HG02943 (cell line): ENCODE results near the gene ALDH1L1.

ENCODE experiments used
- ATAC-seq: cut with Tn5 transposase; IDR thresholded peaks from one replicate; pipeline ENCODE4 v1.9.1; 2021; ENCODE audit warnings: mild to moderate bottlenecking, low read depth, moderate library complexity; ENCODE audit not compliant: unreplicated experiment

The ALDH1L1 gene

DNA sequence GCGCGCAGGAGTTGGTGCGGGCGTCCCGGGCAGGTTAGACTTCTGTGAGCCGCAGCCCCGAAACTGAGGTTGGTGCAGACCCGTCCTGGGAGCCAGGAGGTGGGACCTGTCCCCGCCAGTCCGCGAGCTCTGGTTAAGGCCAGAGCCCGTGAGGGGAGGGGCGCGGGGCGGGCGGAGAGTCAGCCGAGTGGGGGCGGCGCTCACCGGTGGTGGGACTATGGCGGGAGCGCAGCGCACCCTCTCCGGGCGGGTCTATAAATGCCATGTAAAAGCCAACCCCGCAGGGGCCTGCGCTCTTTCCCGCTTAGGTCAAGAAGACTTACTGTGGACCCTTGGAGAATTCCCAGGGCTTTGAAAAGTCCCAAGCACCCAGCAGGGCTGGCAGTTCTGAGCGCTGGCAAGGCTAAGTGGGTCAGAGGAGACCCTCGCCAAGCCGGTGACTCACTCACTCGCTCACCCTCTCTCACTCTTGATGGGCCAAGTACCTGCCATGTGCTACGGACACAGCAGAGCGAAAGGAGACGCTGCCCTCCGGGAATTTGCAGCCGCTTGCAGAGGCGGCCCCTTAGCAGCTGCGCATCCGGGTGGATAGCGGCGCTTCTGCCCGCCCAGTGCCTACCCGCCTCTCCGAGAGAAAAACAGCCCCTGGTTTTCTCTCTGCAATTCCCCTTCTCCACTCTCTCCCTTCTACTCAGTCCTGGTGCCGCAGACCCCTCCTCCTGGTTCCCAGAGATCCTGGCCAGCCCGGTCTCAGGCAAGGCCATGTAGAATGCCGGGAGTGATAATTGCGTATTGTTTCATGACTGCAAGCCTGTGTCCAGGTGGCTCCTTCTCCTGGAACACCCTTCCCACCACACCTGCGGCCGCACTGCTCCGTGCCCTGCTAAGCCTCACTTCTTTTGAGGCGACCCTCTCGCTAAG is at the start of gene ALDH1L1:
Gene ALDH1L1, minus strand, starts transcription at position 110 of the 921 bp plus-strand sequence. CDS start 19,607 bp downstream, outside the sequence.
- ATAC-seq, result no peak

DNA sequence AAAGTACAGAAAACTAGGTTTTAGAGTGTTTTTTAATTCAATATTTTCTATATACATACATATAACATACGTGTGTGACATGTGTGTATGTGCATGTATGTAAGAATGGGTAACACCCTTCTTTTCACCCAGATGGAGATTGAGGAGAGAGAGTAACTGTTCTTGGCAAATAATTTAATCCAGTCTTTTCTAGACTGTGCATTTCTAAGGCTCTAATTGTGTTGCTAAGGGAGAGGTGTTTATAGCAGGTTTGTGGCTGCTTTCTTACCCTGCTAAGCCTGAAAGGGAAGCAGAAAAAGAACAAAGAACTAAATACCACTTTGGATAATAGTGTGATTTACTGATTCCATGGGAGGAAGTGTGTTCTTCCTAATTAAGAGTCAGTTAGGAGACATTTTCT is 46.0 kb upstream of the ALDH1L1 start:
- ATAC-seq, result no peak

DNA sequence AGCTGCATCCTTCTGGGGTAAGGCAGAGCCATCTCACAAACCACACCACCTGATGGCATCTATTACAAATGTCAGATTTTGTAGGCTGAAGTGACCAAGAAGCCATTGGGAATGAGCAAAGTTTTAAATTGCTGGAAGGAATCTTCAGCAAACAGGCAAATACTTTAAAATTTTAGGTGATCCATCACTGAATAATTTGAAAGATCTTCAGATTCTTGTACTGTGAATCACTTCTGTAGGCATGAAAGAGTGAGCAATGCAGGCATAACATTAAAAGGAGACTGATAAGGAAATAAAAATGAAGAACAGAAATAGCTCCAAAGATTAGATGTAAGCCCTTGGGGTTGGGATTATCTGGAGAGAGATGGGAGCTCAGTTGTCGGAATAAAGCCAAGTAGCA is 36.0 kb upstream of the ALDH1L1 start:
- no peak for ATAC-seq

DNA sequence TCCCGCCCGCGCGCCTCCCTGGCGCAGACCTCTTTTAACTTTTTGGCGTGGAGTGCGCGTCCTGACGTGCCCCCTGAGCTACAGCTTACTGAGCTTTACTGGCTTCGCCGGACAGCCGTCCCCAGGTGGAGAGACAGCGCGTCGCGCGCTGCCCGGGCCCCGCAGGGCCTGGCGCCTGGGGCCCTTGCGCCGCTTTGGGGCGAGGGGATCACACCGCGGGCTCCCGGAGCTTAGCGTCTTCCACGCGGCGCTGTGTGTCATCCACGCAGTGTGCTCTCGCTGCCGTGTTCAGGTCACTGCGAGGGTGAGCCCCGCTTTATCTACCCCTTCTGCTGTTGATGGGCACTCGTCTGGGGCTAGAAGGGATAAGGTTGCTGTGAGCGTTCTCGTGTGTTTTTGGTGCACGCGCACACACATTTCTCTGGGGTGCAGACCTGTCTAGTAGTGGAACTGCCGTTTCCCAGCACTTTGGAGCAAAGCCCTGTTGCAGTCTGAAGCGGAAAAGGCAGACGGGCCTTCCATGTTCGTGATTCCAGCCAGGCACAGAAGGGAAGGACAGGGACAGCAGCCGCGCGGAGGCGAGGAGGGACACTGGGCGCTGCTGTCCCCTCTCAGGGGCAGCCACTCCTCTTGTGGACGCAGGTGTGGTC is 33.1 kb upstream of the ALDH1L1 start:
- no peak for ATAC-seq

DNA sequence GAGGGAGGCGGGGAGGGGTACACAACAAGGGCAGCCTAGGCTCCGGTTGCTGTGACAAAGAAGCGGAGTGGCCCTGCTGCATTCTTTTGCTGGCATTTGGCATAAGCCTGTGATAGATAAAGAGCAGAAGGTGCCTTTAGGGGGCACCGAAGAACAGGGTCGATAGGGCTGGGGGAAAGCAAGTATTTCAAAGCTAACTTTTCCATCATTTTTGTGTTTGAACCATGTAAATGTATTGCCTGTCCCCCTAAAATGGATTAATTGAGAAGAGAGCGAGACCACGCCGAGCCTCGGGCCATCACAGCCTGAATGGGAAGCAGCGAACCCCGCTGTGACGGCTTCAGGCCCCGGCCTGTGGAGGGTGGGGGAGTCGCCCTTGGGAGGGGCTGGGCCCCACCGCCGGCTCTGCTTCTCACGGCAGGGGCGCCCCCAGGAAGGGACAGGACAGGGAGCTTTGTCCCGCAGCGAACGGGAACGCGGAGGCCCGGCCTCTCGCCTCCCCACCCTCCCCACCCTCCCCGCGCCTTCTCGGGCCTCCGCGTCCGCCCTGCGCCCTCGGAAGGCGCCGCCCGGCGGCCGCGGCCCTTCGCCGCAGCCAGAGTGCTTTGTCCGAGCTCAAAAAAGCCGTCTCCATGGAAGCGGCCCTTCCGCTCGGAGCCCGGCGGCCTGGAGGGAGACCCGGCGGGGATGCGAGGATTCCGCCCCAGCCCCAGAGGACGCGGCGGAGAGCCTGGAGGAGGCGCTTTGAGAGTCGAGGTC is 32.4 kb upstream of the ALDH1L1 start:
- no peak for ATAC-seq

DNA sequence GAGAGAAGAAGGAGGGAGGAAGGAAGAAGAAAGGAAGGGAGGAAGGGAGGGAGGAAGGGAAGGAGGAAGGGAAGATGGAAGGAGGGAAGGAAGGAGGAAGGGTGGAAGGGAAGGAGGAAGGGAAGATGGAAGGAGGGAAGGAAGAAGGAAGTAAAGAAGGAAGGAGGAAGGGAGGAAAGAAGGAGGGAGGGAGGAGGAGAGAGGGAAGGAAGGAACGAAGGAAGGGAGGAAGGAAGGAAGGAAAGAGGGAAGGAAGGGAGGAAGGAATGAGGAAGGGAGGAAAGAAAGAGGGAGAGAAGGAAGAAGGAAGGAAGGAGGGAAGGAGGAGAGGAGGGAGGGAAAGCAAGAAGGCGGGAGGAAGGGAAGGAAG is 31.8 kb upstream of the ALDH1L1 start:
- ATAC-seq, result no peak

DNA sequence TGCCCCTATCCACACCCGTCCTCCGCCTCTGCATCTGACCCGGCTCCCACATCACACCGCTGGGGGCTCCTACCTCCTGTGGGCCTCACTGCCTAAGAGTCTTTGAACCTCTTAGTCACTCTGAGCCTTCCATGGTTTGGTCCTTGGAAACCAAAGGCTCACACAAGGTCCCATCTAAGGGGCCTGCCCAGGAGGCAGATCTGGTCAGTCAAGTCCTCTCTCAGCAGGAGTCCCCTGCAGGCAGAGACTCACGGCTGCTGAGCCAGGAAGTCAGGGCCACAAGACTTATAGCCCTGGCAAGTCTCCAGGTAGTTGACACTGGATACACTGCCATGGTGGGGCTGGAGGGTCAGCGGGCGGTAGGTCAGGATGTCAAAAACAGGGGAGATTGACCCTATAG is 31.2 kb upstream of the ALDH1L1 start:
- no peak for ATAC-seq

DNA sequence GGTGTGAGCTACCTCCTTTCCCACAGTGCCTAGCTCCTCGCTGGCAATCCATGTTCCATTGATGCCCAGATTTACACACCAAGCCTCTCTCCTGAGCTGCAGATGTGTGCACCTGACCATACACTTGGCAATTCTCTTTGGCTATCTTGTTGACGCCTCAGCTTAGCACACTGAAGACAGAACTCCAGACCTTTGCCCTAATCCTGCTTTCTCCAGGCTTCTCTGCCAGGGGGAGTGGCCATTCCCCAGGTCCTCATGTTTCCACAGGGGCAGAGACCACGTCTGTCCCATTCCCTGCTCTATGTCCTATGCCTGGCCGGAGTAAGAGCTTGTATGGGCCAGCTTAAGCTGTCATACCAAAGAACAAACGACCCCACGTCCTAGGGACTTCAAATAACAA is 30.2 kb upstream of the ALDH1L1 start:
- no peak for ATAC-seq

DNA sequence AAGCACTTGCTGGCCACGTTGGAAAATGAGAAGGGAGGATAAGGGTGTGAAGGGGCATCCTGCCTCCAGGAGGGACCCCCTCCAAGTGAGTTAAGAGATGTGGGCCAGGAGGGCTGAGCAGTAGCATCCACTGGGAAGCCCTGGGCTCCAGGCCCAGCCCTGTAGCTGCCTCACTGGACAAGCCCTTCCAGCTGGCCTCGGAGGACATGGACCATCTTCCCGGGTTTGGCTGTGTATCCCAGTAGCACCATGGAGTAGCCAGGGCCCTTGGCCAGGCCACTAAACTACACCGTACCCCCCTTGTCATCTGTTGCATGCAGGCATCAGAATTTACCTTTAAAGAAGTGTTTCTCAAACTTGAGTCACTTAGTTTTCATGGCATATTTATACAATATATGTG is 29.4 kb upstream of the ALDH1L1 start:
- ATAC-seq, result no peak

DNA sequence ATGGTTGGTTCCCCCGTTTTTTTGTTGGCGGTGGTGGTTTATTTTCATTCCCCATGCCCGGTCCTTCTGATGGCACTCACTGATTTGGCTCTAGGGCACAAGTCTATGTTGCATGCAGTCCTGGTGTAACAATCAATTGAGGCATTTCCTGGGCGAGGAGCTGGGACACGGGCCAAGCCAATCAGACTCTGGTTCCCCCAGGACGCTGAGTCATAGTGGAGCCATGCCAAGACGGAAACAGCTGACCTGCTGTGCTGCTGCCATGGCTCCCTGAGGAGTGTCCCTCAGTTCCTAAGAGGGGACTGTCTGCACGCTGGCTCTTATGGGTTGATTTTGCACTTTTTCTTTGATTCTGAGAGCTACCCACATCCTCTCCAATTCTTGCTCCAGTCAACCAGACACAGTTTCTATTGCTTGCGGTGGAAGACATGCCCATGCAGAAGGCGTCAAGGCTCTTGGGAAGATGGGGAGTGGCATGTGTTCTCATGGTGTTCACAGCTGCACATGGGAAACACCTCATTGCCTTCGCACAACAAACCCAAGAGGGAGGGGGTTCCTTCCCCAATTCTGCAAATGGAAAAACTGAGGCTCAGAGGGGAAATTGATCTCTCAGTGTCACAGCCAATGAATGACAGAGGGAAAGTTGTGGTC is 28.3 kb upstream of the ALDH1L1 start:
- no peak for ATAC-seq

DNA sequence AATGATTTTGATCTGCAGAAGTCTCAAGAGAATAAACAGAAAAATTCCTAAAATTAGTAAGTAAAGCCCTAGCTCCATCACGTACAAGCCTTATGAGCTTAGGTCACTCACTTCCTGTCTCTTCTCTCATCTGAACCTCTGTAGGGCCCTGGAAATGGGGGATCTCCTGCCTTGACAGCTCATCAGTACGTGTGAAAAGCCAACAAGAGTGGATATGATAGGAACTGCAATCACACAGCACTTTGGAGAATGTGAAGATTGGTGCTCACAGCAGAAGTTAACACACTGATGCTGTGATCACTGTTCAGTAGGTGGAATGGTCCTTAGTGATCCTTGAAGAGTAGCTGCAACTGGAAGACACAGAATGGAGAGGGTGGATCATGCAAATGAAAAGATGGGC is 27.8 kb upstream of the ALDH1L1 start:
- ATAC-seq, result no peak

DNA sequence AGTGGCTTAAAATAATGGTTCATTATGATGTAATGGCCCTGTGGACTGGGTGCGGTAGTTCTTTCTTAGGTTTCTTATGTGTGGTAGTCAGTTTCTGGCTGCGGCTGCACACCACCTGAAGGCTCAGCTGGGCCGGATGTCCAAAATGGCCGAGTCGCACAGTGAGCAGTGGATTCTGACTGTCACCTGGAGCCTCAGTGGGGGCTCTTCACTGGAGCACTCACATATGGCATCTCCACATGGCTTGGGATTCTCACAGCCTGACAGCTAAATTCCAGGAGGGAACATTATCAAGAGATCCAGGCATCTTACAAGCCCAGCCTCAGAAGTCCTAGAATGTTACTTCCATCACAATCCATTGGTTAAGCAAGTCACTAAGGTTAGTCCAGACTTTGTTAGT is 26.8 kb upstream of the ALDH1L1 start:
- ATAC-seq, result no peak

DNA sequence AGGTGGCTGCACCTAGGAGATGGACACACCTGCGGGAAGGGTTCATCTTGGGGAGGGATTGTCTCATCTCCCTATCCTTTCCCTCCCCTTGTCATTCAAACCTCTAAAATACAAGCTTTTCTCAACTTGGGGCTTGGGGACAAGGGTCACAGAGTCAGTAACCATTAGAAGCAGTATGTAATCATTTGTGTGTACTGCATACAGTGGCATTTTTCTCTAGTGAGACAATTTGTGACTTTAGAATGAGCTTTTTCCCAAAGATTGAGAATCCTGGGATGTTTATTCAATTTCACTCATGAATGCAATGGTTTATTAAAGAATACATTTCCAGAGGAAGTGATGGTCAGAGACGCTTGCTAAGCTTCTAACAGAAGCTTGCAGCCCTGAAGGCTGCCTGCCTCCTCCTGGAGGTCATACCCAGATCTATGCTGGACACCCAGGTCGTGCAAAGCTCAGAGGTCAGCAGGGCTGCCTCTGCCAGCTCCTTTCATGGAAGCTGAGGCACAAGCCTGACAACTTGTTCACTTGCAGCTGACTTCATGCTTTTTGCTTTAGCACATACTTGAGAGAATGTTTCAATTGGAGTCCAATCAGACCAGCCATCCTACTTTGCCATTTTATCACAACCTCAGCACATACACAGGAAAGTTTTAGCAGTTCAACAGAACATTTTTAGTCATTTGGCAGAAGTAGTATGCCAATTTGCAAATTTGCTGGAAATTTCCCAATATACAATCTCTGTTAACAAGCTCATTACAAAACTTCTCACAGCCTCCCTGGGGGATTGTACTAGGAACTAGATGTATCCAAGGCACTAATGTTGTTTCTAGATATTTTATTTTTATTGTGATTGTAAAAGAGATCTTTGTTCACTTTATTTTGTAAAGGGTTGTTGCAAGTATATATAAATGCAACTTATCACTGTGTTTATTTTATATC is 25.6 kb upstream of the ALDH1L1 start:
- no peak for ATAC-seq

DNA sequence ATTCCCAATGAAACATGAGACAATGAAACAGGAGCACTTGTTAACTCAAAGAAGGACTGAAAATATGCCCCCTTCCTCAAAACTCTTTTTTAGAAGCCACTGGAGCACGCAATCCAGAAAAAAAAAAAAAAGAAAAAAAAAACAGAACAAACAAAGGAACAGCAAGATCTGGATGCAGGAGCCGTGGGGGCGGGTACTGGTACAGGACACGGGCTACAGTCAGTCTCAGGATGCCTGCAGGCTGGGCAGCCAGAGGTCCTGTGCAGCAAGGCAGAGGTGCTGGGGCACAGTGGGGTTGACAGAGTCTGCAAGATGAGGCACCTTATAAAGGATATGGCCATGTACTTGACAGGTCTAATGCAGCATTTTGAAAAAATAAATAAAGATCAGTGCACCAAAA is 22.3 kb upstream of the ALDH1L1 start:
- ATAC-seq, result no peak

DNA sequence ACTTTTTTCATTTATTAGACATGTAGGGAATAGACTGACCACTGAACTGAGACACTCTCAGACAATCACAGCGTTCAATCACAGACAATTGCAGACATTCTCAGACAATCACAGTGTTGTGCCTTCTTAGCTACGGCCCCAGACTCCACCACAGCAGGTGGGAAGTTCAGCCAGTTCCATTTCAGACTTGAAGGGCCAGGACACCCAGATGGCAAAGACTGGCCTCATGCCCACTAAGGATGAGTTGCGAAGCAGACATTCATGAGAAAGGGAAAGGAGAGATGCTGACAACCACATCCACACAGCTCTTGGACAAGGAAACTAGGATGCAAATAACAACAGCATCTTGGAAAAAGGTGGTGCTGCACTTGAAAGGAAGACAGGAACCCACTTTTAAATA is 21.9 kb upstream of the ALDH1L1 start:
- ATAC-seq, result no peak

DNA sequence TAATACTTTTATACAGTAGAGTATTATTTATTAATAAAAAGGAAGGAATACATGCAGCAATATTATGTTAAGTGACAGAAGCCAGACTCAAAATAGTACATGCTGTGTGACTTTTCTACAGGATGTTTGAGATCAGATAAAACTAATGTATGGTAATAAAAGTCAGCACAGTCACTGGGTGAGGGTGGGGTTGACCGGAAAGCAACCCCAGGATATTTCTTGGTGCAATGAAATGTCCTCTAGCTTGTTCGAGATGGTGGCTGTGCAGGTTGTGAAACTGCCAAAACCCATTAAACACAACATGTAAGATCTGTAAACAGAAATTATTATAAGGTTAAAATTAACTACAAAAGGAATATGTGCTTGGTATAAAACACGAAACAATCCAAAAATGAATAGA is 20.8 kb upstream of the ALDH1L1 start:
- no peak for ATAC-seq

DNA sequence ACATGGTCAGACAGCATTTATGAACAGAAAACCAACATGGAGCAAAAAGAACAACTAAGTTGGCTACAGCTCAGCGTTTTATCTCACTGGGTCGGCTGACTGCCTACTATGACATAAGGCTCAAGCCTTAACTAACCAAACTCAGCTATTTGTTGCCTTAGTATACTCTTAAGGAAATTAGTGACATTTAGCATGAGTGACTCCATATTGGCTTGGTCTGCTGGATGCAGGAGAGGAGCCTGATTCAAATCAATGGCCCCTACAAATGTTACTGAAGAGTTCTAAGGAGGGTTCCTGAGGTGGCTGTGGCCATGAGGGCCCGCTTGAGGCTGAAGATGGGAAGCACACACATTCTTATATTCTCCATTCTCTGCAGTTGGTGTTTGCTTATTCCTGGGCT is 20.1 kb upstream of the ALDH1L1 start:
- no peak for ATAC-seq

DNA sequence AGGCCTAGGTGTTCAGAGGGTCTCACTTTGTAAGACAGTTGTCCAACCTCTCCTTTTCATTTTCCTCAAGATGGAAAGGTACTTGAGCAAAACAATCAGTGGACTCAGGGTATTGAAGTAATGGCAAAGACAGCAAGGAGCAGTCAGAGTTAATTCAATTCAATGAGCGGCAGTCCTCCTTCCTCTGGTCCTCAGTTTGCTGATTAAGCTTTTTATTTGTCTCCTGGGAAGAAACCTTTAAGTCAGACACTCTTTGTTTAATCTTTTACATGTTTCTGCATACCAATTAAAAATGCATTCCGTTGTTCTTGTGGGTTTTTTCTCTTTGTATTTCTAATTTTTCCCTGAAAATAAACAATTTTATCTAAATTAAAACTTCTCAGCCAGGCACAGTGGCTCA is 18.9 kb upstream of the ALDH1L1 start:
- no peak for ATAC-seq

DNA sequence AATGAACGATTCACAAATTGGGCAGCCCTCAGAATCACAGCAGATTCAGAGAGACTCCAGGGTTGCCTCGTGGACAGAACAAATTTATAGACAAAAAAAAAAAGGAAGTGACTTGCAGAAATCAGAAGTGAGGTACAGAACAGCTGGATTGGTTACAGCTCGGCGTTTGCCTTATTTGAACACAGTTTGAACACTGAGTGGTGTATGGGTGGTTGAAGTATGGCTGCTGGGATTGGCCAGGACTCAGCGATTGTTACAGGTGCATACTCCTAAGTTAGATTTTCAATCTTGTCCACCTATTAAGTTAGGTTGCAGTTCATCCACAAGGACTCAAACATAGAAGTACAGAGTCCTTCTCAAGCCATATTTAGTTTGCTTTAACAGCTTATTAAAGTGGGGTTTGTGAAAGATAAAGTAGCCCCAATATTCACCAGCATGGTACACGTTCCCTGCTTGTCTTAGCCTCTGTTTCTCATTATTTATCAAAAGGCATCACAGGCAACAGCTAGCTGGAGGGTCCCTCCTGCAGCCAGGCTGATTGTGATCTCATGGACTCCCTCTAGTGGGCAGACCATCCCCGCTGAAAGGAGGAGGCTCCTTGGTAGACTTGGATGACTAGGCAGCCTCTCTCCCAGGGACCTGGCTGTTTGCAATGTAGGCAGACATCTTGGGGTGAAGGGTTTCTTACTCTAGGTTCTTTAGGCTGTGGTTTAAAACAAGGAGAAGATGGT is 17.6 kb upstream of the ALDH1L1 start:
- no peak for ATAC-seq
